Naive thymus-derived CD8-positive, alpha-beta T cell (primary cell): ENCODE results near the gene SLC44A1. TPM values are rescaled to one million over a fixed set of nuclear protein-coding genes. Genes with fewer than 3 reads are reported as not detected.
"Not testable (repeated sequence)": the region's sequence is repeated elsewhere in the genome, so short reads cannot be mapped to it uniquely, and the experiment has no call there.

Experiments used
- ATAC-seq, 2 donors: fragments of 150-1000 bp; cut with Tn5 transposase in 1 of 2; sonication (Bioruptor Pico), chemical (Tn5 transposase) in 1 of 2; 1 replicate in 1 of 2; 2 replicates in 1 of 2; pipeline ENCODE4 v1.10.0; 2021; ENCODE audit warnings: mild to moderate bottlenecking in 2 of 2, moderate library complexity in 2 of 2
- POLR2A ChIA-PET: fragments of 350-600 bp; sonication (Branson Sonifier 250); formaldehyde crosslinking; loops from one replicate; lab custom pipeline; 2021; ENCODE audit warnings: antibody characterized with exemption; lab: Charles Lee
- DNase-seq, 10 donors: peaks; one replicate each; pipeline versions ENCODE4 v3.0.0 to v3.0.0-alpha.2; 2020 to 2022
- H3K27ac Mint-ChIP-seq, 10 donors: one replicate each; pipeline ENCODE4 v1.8.0; 2020 to 2022; ENCODE audit warnings: mild to moderate bottlenecking in 10 of 10, mixed read lengths in 10 of 10, moderate library complexity in 4 of 10, inconsistent platforms in 1 of 10
- H3K27me3 Mint-ChIP-seq, 5 donors: one replicate each; pipeline ENCODE4 v1.8.0; 2021 to 2022; ENCODE audit warnings: mixed read lengths in 5 of 5
- H3K36me3 Mint-ChIP-seq, 3 donors: one replicate each; pipeline ENCODE4 v1.8.0; 2020 to 2022; ENCODE audit warnings: mixed read lengths in 3 of 3, mild to moderate bottlenecking in 2 of 3, inconsistent platforms in 1 of 3
- H3K4me1 Mint-ChIP-seq, 4 donors: one replicate each; pipeline ENCODE4 v1.8.0; 2021 to 2022; ENCODE audit warnings: mixed read lengths in 4 of 4
- H3K4me3 Mint-ChIP-seq, 10 donors: one replicate each; pipeline ENCODE4 v1.8.0; 2020 to 2022; ENCODE audit warnings: mild to moderate bottlenecking in 10 of 10, mixed read lengths in 10 of 10, moderate library complexity in 6 of 10, inconsistent platforms in 1 of 10
- H3K9me3 Mint-ChIP-seq, 9 donors: one replicate each; pipeline ENCODE4 v1.8.0; 2020 to 2022; ENCODE audit warnings: mixed read lengths in 9 of 9, mild to moderate bottlenecking in 3 of 9, inconsistent platforms in 1 of 9, moderate library complexity in 1 of 9
- polyA plus RNA-seq, 3 donors: library from polyadenylated mRNA; unstranded; fragments of 300-500 nt; fragmentation: Illumina TruSeq; gene quantifications; one replicate each; pipeline ENCODE4 v1.2.3, GENCODE V29; 2021
- total RNA-seq, 8 experiments: library from RNA in 2 of 8; stranded (reverse) in 2 of 8; gene quantifications; one replicate each; pipeline ENCODE4 v1.2.3 and lab custom pipeline; 2021 to 2026

SLC44A1 gene
- total and polyA plus RNA-seq, 5 experiments from 2014 or later: 8.2 to 16.8 (median 12.2) TPM

DNA sequence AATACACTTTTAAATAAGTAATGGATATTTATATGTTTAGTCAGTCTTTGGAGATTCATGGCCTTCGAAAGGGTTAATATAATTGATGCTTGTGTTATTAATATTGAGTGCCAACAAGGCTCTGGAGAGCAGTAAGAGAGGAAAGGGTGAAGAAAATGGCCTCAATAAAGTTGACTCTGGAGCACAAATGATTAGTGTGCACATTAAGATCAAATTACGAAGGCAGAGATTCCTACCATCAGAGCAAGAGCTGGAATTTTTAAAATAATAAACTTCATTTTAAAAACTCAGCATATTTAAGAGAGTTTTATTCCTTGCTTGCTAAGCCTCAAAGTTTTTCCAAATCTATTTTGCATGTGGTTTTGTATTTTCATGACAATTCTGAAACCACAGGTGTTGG lies 14.8 kb downstream of the SLC44A1 start:
- ATAC-seq (no peak), DNase-seq (no peak)
- no peaks in the 10 kb centered on the region for H3K36me3 Mint-ChIP-seq
- no peaks in the 10 kb centered on the region for H3K27me3 Mint-ChIP-seq
- peaks cover 8 to 20% (median 9%) of the 10 kb centered on the region in 4 donors for H3K4me1 Mint-ChIP-seq
- POLR2A ChIA-PET: no interaction called here
- no peak overlapping the region for H3K27ac Mint-ChIP-seq
- H3K9me3 Mint-ChIP-seq: no peaks in the 10 kb centered on the region
- H3K4me3 Mint-ChIP-seq: no peak overlapping the region

GRCh38 chr9:105259731-105260612 lies 15.5 kb downstream of the SLC44A1 start:
- POLR2A ChIA-PET: no interaction called here
- Mint-ChIP-seq H3K27ac (no peak overlapping the region), H3K4me3 (no peak overlapping the region), H3K36me3 (no peaks in the 10 kb centered on the region), H3K4me1 (peaks cover 9 to 23% (median 12%) of the 10 kb centered on the region in 4 donors), H3K9me3 (no peaks in the 10 kb centered on the region), H3K27me3 (no peaks in the 10 kb centered on the region)
- no peak for ATAC-seq
- no peak for DNase-seq

GRCh38 chr9:105262497-105262896 lies 18.0 kb downstream of the SLC44A1 start:
- Mint-ChIP-seq H3K27me3 (no peaks in the 10 kb centered on the region), H3K27ac (no peak overlapping the region), H3K9me3 (peaks cover 0 to 4% (median 0%) of the 10 kb centered on the region in 9 donors), H3K4me1 (peaks cover 6 to 20% (median 11%) of the 10 kb centered on the region in 4 donors), H3K4me3 (no peak overlapping the region), H3K36me3 (peaks cover 0 to 8% (median 3%) of the 10 kb centered on the region in 3 donors)
- DNase-seq: no peak
- POLR2A ChIA-PET: no interaction called here
- no peak for ATAC-seq

DNA sequence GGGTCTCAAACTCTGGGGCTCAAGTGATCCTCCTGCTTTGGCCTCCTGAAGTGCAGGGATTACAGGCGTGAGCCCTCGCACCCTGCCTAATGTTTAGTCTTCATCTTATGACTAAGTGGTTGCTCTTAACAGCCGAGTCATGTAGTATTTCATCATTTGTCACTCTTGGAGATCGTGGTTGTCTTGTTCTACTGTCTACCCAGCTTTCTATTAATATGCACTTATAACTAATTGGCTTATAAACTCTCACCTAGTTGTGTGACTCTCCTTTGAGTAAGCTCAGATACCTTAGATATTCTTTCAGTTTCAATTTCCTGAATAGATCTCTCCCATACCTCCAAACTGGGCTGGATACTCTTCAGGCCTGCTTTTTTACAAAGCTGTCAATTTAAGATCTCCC lies 19.9 kb downstream of the SLC44A1 start:
- Mint-ChIP-seq H3K27me3 (peaks cover 0 to under 1% (median 0%) of the 10 kb centered on the region in 5 donors), H3K27ac (no peak overlapping the region), H3K4me3 (no peak overlapping the region), H3K9me3 (peaks cover 0 to 4% (median 0%) of the 10 kb centered on the region in 9 donors), H3K4me1 (peaks cover 0 to 13% (median 8%) of the 10 kb centered on the region in 4 donors), H3K36me3 (peaks cover 0 to 9% (median 3%) of the 10 kb centered on the region in 3 donors)
- DNase-seq (no peak), ATAC-seq (no peak)
- POLR2A ChIA-PET: interaction anchor here (0.6 kb wide), 1 partner anchor 18 kb away, joined by 4 read pairs; no protein-coding TSS in a partner anchor

- H3K9me3 Mint-ChIP-seq, H3K27ac Mint-ChIP-seq, H3K27me3 Mint-ChIP-seq, POLR2A ChIA-PET, DNase-seq, ATAC-seq, H3K36me3 Mint-ChIP-seq, H3K4me3 Mint-ChIP-seq: not testable (repeated sequence)
- H3K4me1 Mint-ChIP-seq: peaks cover 10 to 14% (median 13%) of the 10 kb centered on the region in 4 donors
These were observed 23.8 kb downstream of the SLC44A1 start for GRCh38 chr9:105268254-105268653.

- no peak overlapping the region for H3K4me3 Mint-ChIP-seq
- ATAC-seq (no peak), DNase-seq (no peak)
- POLR2A ChIA-PET: no interaction called here
- no peak overlapping the region for H3K27ac Mint-ChIP-seq
- H3K4me1 Mint-ChIP-seq: peaks cover 6 to 14% (median 9%) of the 10 kb centered on the region in 4 donors
- H3K9me3 Mint-ChIP-seq: peaks cover 0 to 4% (median 0%) of the 10 kb centered on the region in 9 donors
- H3K36me3 Mint-ChIP-seq: peaks cover 0 to 9% (median 7%) of the 10 kb centered on the region in 3 donors
- H3K27me3 Mint-ChIP-seq: peaks cover 0 to 4% (median 0%) of the 10 kb centered on the region in 5 donors
These were observed 25.1 kb downstream of the SLC44A1 start for GRCh38 chr9:105269593-105269992.

DNA sequence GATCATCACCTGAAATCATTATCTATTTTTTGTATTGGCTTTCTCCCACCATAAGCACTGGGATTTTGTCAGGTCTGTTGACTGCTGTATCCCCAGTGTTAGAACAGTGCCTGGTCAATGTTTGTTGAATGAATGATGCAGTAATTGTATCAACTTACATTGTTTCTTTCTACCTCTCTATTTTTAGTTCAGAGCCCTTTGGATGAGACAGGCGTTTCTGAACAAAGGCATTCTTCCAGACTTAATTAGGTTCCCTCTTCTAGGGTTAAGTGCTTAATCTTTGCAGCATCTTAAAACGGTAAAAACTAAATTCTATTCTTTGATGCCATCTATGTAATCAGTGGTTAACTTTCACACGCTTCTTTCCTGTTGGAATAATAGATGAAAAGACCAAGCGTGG lies 26.3 kb downstream of the SLC44A1 start:
- DNase-seq (no peak), ATAC-seq (no peak)
- peaks cover 0 to 4% (median 0%) of the 10 kb centered on the region in 9 donors for H3K9me3 Mint-ChIP-seq
- H3K27ac Mint-ChIP-seq: no peak overlapping the region
- no peak overlapping the region for H3K4me3 Mint-ChIP-seq
- peaks cover 0 to 4% (median 0%) of the 10 kb centered on the region in 5 donors for H3K27me3 Mint-ChIP-seq
- H3K36me3 Mint-ChIP-seq: peaks cover 0 to 9% (median 7%) of the 10 kb centered on the region in 3 donors
- POLR2A ChIA-PET: no interaction called here
- H3K4me1 Mint-ChIP-seq: peaks cover 3 to 14% (median 7%) of the 10 kb centered on the region in 4 donors

- DNase-seq (no peak), ATAC-seq (no peak)
- peaks cover 0 to 9% (median 0%) of the 10 kb centered on the region in 3 donors for H3K36me3 Mint-ChIP-seq
- peak overlapping the region in 1 of 10 donors; percentile 76 for H3K27ac Mint-ChIP-seq
- peaks cover 0 to 4% (median 0%) of the 10 kb centered on the region in 5 donors for H3K27me3 Mint-ChIP-seq
- peaks cover 3 to 14% (median 6%) of the 10 kb centered on the region in 4 donors for H3K4me1 Mint-ChIP-seq
- H3K9me3 Mint-ChIP-seq: no peaks in the 10 kb centered on the region
- POLR2A ChIA-PET: no interaction called here
- no peak overlapping the region for H3K4me3 Mint-ChIP-seq
These were observed 29.3 kb downstream of the SLC44A1 start for GRCh38 chr9:105273731-105274130.

DNA sequence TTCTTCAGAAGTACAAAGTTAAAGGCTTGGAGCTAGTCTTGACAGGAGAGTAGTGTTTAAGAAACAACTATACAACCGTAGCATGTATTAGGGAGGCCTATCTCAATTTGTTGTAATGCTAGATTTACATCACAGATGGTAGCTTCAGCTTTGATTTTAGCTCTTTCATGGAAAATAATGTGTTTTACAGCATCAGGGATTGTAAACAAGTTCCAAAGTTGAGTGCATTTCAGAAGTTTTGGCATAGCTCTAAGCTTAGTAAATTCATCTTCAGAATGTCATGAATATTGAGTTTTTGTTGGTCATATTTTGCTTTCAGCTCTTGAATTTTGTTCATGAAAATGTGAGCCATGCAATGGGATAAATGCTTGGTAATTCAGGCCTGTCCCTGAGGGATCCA lies 30.7 kb downstream of the SLC44A1 start:
- H3K4me3 Mint-ChIP-seq: no peak overlapping the region
- no peak for ATAC-seq

GRCh38 chr9:105275938-105276337 lies 31.5 kb downstream of the SLC44A1 start:
- peaks cover 0 to 6% (median 1%) of the 10 kb centered on the region in 4 donors for H3K4me1 Mint-ChIP-seq
- POLR2A ChIA-PET: no interaction called here
- no peak for DNase-seq
- no peaks in the 10 kb centered on the region for H3K9me3 Mint-ChIP-seq
- H3K27me3 Mint-ChIP-seq: no peaks in the 10 kb centered on the region
- H3K27ac Mint-ChIP-seq: no peak overlapping the region
- no peak overlapping the region for H3K4me3 Mint-ChIP-seq
- peaks cover 0 to 4% (median 4%) of the 10 kb centered on the region in 3 donors for H3K36me3 Mint-ChIP-seq
- no peak for ATAC-seq

More for the DNA sequence above, 30.7 kb downstream of the SLC44A1 start:
- no peaks in the 10 kb centered on the region for H3K9me3 Mint-ChIP-seq
- peaks cover 3 to 14% (median 6%) of the 10 kb centered on the region in 4 donors for H3K4me1 Mint-ChIP-seq
- POLR2A ChIA-PET: interaction anchor here (0.8 kb wide), 1 partner anchor 382 kb away, joined by 4 read pairs; no protein-coding TSS in a partner anchor
- no peak overlapping the region for H3K27ac Mint-ChIP-seq
- H3K36me3 Mint-ChIP-seq: peaks cover 0 to 9% (median 0%) of the 10 kb centered on the region in 3 donors
- DNase-seq: no peak
- no peaks in the 10 kb centered on the region for H3K27me3 Mint-ChIP-seq

DNA sequence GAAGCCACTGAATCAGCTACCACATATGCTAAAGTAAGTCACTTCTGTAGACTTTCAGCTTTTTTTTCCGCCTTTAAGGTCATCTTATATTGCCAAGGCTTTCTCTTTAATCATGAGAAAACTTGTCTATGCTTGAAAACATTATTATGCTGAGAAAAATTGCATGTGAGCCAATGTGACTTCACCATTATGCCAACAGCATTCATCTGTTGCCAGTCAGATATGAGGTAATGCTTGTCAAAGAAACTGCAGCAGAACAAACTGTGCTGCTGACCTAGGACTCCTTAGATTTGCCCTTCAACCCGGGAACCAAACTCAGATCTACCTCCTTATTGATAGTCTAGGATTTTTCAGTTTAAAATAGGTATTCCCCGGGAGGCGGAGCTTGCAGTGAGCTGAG lies 34.3 kb downstream of the SLC44A1 start:
- no peak for DNase-seq
- Mint-ChIP-seq H3K36me3 (peaks cover 0 to 4% (median 4%) of the 10 kb centered on the region in 3 donors), H3K27me3 (no peaks in the 10 kb centered on the region), H3K4me3 (no peak overlapping the region), H3K9me3 (no peaks in the 10 kb centered on the region), H3K4me1 (peaks cover 0 to 6% (median under 1%) of the 10 kb centered on the region in 4 donors), H3K27ac (no peak overlapping the region)
- ATAC-seq: no peak
- POLR2A ChIA-PET: no interaction called here

DNA sequence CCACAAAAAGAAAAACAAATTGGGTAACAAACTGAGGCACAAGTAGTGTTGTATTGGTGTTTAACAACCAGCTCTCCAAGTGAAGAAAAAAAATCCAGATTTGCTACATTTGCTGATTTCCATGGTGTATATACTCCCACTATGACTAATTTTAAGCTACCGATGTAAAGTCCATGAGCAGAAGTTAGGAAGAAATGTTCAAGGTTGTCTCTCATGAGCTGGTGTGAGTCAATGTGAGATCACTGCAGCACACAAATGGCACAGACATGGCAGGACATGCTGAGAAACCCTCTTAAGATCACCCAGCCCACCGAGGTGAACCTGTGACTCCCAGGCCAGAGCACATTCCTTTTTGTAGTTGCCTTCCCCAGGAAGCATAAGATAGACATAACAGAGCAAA lies 36.2 kb downstream of the SLC44A1 start:
- Mint-ChIP-seq H3K4me1 (peaks cover 0 to 8% (median 2%) of the 10 kb centered on the region in 4 donors), H3K27ac (no peak overlapping the region), H3K36me3 (peaks cover 0 to 4% (median 4%) of the 10 kb centered on the region in 3 donors), H3K27me3 (no peaks in the 10 kb centered on the region), H3K4me3 (no peak overlapping the region), H3K9me3 (no peaks in the 10 kb centered on the region)
- POLR2A ChIA-PET: no interaction called here
- no peak for ATAC-seq
- DNase-seq: no peak

- Mint-ChIP-seq H3K9me3 (no peaks in the 10 kb centered on the region), H3K4me1 (peaks cover 0 to 8% (median 2%) of the 10 kb centered on the region in 4 donors), H3K27me3 (no peaks in the 10 kb centered on the region), H3K27ac (no peak overlapping the region), H3K4me3 (no peak overlapping the region), H3K36me3 (peaks cover 0 to 4% (median 4%) of the 10 kb centered on the region in 3 donors)
- DNase-seq (no peak), ATAC-seq (no peak)
- POLR2A ChIA-PET: no interaction called here
These were observed 36.8 kb downstream of the SLC44A1 start for GRCh38 chr9:105281272-105281671.
